LNCaP clone FGC (cell line): ENCODE results near the gene AFF2.
"Not testable (repeated sequence)": the region's sequence is repeated elsewhere in the genome, so short reads cannot be mapped to it uniquely, and the experiment has no call there.

Source experiments
- DNase-seq: peaks from one replicate; pipeline ENCODE4 v3.0.0-alpha.2; 2011; ENCODE audit warnings: low read depth
- H3K4me3 ChIP-seq: 2 replicates; pipeline ENCODE4 v1.5.1; 2011; ENCODE audit warnings: mild to moderate bottlenecking, low read depth, low read length, control low read depth
- CTCF ChIP-seq: IDR thresholded peaks from 2 replicates; pipeline ENCODE4 v1.5.1; 2012; ENCODE audit warnings: mild to moderate bottlenecking; ENCODE audit not compliant: control insufficient read depth, insufficient read depth; ENCODE audit errors: extremely low read depth

AFF2 gene

DNA sequence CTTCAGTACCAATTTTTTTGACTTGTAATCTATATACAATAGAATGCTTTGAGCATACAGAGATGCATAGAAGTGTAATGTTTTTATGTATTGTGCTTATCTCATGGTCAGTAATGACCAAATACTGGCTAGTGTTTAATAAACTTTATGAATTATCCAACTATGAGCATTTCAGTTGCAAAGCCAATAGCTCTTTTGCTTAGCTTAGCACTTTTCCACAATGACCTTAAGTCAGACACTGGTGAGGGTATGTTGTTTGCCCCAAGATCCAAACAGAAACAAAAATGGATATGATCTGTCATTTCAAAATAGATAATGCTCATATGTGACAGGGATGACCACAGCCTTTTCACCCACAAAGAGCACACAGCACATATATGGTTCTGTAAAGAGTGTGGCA lies 393.0 kb downstream of the AFF2 start:
- DNase-seq = no peak
- TF ChIP-seq CTCF = no peak
- H3K4me3 ChIP-seq = no peak overlapping the region

- DNase-seq = no peak
- no peak overlapping the region for H3K4me3 ChIP-seq
- no peak for TF ChIP-seq CTCF
These were observed 402.2 kb downstream of the AFF2 start for GRCh38 chrX:148902581-148902980.

DNA sequence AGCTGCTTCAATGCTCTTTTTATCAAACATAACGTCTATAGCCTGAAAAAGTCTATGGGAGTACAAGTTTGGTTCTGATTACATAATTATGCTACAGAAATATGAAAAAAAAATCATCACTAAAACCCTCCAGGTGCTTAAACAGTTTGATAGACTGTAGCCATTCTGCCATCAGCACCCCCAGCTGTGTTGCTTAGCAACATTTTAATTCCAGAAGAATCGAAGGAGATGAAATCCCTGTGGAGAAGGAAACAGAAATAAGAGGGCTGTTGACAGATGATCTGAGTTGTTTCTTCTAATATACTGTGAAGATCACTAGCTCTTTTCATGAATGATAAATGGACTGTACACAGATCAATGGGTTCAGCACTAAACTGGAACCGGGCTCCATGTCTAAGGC lies 402.8 kb downstream of the AFF2 start:
- no peak for DNase-seq
- H3K4me3 ChIP-seq = no peak overlapping the region
- TF ChIP-seq CTCF = no peak

GRCh38 chrX:148904421-148905111 lies 404.1 kb downstream of the AFF2 start:
- DNase-seq = no peak
- H3K4me3 ChIP-seq = no peak overlapping the region
- no peak for TF ChIP-seq CTCF

DNA sequence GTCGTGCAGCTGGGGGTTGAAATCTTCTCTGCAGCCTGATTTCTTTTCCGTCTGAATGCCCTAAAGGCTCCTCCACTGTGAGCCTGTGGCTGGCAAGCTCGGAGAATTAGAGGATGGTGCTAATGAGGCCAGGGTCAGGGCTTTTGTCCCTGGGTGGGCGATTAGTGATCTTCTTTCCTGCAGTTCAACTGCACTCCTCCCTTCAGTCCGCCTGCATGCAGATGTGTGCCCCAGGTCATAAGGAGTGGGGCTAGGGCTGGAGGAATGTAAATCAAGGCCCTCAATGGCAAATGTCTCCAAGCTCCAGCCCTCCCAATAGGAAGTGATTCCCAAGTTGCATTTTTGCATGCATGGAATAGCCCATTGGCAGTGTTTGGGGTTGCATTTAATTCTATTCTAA lies 405.0 kb downstream of the AFF2 start:
- no peak for DNase-seq
- no peak overlapping the region for H3K4me3 ChIP-seq
- no peak for TF ChIP-seq CTCF

DNA sequence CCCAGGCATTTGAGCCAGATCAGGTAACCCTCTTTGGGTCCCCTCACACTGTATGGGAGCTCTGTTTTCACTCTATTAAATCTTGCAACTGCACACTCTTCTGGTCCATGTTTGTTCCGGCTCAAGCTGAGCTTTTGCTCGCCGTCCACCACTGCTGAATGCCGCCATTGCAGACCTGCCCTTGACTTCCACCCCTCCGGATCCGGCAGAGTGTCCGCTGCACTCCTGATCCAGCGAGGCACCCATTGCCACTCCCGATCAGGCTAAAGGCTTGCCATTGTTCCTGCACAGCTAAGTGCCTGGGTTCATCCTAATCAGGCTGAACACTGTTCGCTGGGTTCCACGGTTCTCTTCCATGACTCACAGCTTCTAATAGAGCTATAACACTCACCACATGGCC lies 406.2 kb downstream of the AFF2 start:
- H3K4me3 ChIP-seq, DNase-seq: not testable (repeated sequence)

DNA sequence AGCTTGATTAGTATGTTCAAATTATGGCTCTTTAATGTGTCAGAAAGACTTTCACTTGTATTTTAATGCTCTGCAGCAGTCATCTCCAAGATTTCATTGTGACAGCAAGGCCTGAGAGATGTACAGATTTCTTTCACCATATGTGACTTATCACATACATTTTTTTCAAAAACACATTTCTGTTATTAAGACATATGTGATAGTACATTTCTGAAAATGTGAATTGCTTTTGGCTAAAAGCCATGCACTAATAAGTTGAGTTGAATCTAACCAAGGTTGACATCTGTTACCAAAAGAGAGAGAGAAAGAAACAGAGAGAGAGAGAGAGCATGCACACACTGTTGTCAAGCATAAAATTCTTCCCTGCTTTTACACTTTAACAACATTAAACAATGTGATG lies 409.3 kb downstream of the AFF2 start:
- no peak overlapping the region for H3K4me3 ChIP-seq
- TF ChIP-seq CTCF = no peak
- no peak for DNase-seq
